ENCODE measurements around the gene EPM2AIP1.
A peak's percentile ranks its signal among the peaks of the same experiment; 100 is the strongest.

DNA sequence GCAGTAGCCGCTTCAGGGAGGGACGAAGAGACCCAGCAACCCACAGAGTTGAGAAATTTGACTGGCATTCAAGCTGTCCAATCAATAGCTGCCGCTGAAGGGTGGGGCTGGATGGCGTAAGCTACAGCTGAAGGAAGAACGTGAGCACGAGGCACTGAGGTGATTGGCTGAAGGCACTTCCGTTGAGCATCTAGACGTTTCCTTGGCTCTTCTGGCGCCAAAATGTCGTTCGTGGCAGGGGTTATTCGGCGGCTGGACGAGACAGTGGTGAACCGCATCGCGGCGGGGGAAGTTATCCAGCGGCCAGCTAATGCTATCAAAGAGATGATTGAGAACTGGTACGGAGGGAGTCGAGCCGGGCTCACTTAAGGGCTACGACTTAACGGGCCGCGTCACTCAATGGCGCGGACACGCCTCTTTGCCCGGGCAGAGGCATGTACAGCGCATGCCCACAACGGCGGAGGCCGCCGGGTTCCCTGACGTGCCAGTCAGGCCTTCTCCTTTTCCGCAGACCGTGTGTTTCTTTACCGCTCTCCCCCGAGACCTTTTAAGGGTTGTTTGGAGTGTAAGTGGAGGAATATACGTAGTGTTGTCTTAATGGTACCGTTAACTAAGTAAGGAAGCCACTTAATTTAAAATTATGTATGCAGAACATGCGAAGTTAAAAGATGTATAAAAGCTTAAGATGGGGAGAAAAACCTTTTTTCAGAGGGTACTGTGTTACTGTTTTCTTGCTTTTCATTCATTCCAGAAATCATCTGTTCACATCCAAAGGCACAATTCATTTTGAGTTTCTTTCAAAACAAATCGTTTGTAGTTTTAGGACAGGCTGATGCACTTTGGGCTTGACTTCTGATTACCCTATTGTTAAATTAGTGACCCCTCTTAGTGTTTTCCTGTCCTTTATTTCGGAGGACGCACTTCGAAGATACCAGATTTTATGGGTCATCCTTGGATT, 674 bp upstream of the EPM2AIP1 start, which contains the start of gene MLH1:
- TF ChIP-seq POLR2A (IDR thresholded peaks at IDR 0.05; ENCODE audit: low read depth), result peak; percentile 28
- TF ChIP-seq, protein P1, sequence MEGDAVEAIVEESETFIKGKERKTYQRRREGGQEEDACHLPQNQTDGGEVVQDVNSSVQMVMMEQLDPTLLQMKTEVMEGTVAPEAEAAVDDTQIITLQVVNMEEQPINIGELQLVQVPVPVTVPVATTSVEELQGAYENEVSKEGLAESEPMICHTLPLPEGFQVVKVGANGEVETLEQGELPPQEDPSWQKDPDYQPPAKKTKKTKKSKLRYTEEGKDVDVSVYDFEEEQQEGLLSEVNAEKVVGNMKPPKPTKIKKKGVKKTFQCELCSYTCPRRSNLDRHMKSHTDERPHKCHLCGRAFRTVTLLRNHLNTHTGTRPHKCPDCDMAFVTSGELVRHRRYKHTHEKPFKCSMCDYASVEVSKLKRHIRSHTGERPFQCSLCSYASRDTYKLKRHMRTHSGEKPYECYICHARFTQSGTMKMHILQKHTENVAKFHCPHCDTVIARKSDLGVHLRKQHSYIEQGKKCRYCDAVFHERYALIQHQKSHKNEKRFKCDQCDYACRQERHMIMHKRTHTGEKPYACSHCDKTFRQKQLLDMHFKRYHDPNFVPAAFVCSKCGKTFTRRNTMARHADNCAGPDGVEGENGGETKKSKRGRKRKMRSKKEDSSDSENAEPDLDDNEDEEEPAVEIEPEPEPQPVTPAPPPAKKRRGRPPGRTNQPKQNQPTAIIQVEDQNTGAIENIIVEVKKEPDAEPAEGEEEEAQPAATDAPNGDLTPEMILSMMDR (IDR thresholded peaks at IDR 0.05), result no peak
- peak; percentile 85 to 94 for TF ChIP-seq POLR2AphosphoS5 (IDR thresholded peaks at IDR 0.05)
- TF ChIP-seq EP300 (IDR thresholded peaks at IDR 0.05), result no peak

All from esophagus muscularis mucosa (tissue), 4 donors.